Colonic mucosa (tissue), 4 donors: ENCODE data around the gene P3H1. TPM values are rescaled to one million over a fixed set of nuclear protein-coding genes. Genes with fewer than 3 reads are reported as not detected.
A peak's percentile ranks its signal among the peaks of the same experiment; 100 is the strongest.

Source experiments
- DNase-seq: peaks from one replicate; pipeline ENCODE4 v3.0.0-alpha.2; 2020
- H3K27ac ChIP-seq: fragments of 200-600 bp; one replicate; pipeline ENCODE4 v1.8.0; 2021
- H3K27me3 ChIP-seq: fragments of 200-600 bp; one replicate; pipeline ENCODE4 v1.8.0; 2021
- H3K36me3 ChIP-seq: fragments of 200-600 bp; one replicate; pipeline ENCODE4 v1.8.0; 2021
- H3K4me1 ChIP-seq: fragments of 200-600 bp; one replicate; pipeline ENCODE4 v1.8.0; 2021; ENCODE audit warnings: mild to moderate bottlenecking
- H3K4me3 ChIP-seq: fragments of 200-600 bp; one replicate; pipeline ENCODE4 v1.8.0; 2021
- H3K9ac ChIP-seq, 2 donors: one replicate each; pipeline ENCODE4 v1.7.0; 2013; ENCODE audit warnings: control low read depth in 2 of 2, low read depth in 2 of 2, low read length in 2 of 2
- H3K9me3 ChIP-seq: fragments of 200-600 bp; one replicate; pipeline ENCODE4 v1.8.0; 2021
- CTCF ChIP-seq: fragments of 200-600 bp; IDR thresholded peaks from one replicate; pipeline ENCODE4 v1.8.0; 2022; ENCODE audit warnings: antibody characterized with exemption, mild to moderate bottlenecking
- intact Hi-C: fragments of 100-400 bp; cut with DNase I; formaldehyde crosslinking; loops from one replicate; pipeline ENCODE4 v1.14.1; 2022
- total RNA-seq, 2 donors: library from RNA; stranded (reverse); fragmentation: NEBNext Ultra II Directional in 1 of 2; extraction: Animal tissue kit (Norgen Biotek cat#: 25700) in 1 of 2; gene quantifications; one replicate each; pipeline ENCODE4 v1.2.1, GENCODE V29; 2021
- donor health status: healthy.
- donor health status: DM: no; HTN: no; CAD: no.
- donor health status: DM: no; HTN: no; CAD: no.

P3H1 gene
- total RNA-seq, 2 donors from 2014 or later = 11.7 to 19.1 TPM

- no peaks in the 10 kb centered on the region for H3K4me1 ChIP-seq
- DNase-seq = no peak
- TF ChIP-seq CTCF = no peak
- no peak overlapping the region for H3K4me3 ChIP-seq
- intact Hi-C loops = no loop called here
- no peaks in the 10 kb centered on the region for H3K9me3 ChIP-seq
- no peaks in the 10 kb centered on the region for H3K27me3 ChIP-seq
- no peak overlapping the region for H3K27ac ChIP-seq
- H3K9ac ChIP-seq = no peak overlapping the region
- H3K36me3 ChIP-seq = no peaks in the 10 kb centered on the region
These were observed 21.2 kb upstream of the P3H1 start for GRCh38 chr1:42788021-42788420.

- intact Hi-C loops = no loop called here
- no peaks in the 10 kb centered on the region for H3K4me1 ChIP-seq
- no peaks in the 10 kb centered on the region for H3K27me3 ChIP-seq
- no peak overlapping the region for H3K4me3 ChIP-seq
- no peaks in the 10 kb centered on the region for H3K36me3 ChIP-seq
- H3K27ac ChIP-seq = no peak overlapping the region
- TF ChIP-seq CTCF = no peak
- DNase-seq = no peak
- no peaks in the 10 kb centered on the region for H3K9me3 ChIP-seq
- no peak overlapping the region for H3K9ac ChIP-seq
These were observed 19.3 kb upstream of the P3H1 start for GRCh38 chr1:42786097-42786496.

DNA sequence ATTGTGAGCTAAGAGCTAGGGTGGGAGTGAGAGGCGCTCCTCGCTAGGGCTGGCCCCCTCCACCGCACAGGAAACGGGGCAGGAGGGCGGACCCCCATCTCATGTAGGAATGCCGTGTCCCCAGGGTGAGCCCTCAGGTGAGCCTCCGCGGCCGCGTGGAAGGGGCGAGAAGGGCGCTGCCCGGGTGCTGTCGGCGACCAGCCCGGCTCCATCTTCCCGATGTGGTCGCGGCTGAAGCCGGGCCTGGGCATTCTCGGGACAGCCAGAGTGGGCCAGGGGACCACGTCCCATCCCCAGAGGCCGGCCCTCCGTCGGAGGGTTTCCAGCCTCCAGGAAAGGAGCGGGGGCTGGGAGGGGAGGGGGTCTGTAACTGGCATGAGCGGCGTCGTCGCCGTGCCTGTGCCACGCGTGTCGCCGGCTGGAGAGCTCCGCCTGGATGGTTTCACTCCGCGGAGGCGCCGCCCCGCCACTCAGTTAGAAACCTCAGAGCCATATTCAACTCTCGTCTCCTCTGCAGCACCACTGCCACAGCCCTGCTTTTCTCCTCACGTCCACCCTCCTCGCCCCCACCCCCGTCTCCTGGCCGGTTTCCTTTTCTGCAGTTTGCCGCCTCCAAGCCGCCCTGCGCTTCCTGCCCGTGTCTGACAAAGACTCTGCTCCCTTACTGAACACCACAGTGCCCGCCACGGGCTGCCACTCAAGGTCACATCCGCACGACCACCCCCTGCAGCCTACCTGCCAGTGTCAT is 18.3 kb upstream of the P3H1 start, which contains the start of gene TMEM269:
TSS of gene TMEM269 (plus strand) at position 46 of the 748 bp plus-strand sequence. CDS start 4,903 bp downstream, outside the sequence.
- DNase-seq = no peak
- Histone ChIP-seq H3K36me3 (no peaks in the 10 kb centered on the region), H3K9me3 (no peaks in the 10 kb centered on the region), H3K9ac (peak within 1 kb of the TSS; percentile 29 to 52), H3K4me1 (no peaks in the 10 kb centered on the region), H3K27ac (no peak within 1 kb of the TSS), H3K4me3 (peak within 1 kb of the TSS; percentile 26), H3K27me3 (no peaks in the 10 kb centered on the region)
- no peak for TF ChIP-seq CTCF
- intact Hi-C loops = no loop called here

DNA sequence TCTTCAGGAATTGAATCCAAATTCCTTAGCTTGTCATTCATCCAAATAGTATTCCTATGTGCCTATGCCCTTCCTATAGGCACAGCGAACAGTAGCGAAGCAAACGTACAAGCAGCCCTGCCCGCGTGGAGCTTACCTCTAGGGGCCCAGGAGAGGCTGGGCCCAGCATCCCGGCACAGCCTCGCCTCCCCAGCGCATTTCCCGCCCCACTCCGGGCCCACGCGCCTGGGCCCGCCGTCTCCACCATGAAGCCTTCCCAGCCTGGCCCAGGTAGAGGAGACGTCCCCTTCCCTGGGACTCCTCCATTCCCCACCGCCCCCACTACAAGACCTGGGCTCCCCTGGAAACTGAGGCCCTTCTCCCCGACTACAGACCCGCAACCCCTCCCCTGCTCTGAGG is 17.7 kb upstream of the P3H1 start:
- H3K36me3 ChIP-seq = no peaks in the 10 kb centered on the region
- no peaks in the 10 kb centered on the region for H3K4me1 ChIP-seq
- H3K4me3 ChIP-seq = no peak overlapping the region
- intact Hi-C loops = no loop called here
- TF ChIP-seq CTCF = no peak
- H3K9ac ChIP-seq = no peak overlapping the region
- H3K27ac ChIP-seq = no peak overlapping the region
- H3K9me3 ChIP-seq = no peaks in the 10 kb centered on the region
- H3K27me3 ChIP-seq = no peaks in the 10 kb centered on the region
- no peak for DNase-seq

GRCh38 chr1:42783092-42783491 is 16.3 kb upstream of the P3H1 start:
- Histone ChIP-seq H3K36me3 (no peaks in the 10 kb centered on the region), H3K4me3 (no peak overlapping the region), H3K9ac (no peak overlapping the region), H3K9me3 (no peaks in the 10 kb centered on the region), H3K4me1 (no peaks in the 10 kb centered on the region), H3K27me3 (no peaks in the 10 kb centered on the region), H3K27ac (no peak overlapping the region)
- no peak for TF ChIP-seq CTCF
- intact Hi-C loops = no loop called here
- DNase-seq = no peak
